HL-60 (cell line): ENCODE results near the gene AK5.

Experiments
- DNase-seq, 2 experiments: peaks; one replicate each; pipeline ENCODE4 v3.0.0-alpha.2; 2010 to 2020; ENCODE audit warnings: low read depth in 1 of 2, low spot score in 1 of 2
- H3K27ac ChIP-seq: fragments of 250-450 bp; sonication (Bioruptor Pico); replicated peaks from 2 replicates; pipeline ENCODE4 v1.5.1; 2020; ENCODE audit warnings: mild to moderate bottlenecking, moderate library complexity
- H3K27me3 ChIP-seq: fragments of 250-450 bp; sonication (Bioruptor Pico); 2 replicates; pipeline ENCODE4 v1.5.1; 2021; ENCODE audit warnings: mild to moderate bottlenecking, moderate library complexity; ENCODE audit not compliant: insufficient read depth, poor library complexity, severe bottlenecking
- H3K4me3 ChIP-seq: replicated peaks from 2 replicates; pipeline ENCODE4 v1.5.1; 2011; ENCODE audit warnings: mild to moderate bottlenecking, control low read depth, low read length; ENCODE audit not compliant: insufficient read depth
- CTCF ChIP-seq: IDR thresholded peaks from one replicate; pipeline ENCODE4 v1.5.1; 2011; ENCODE audit warnings: low read length, control low read depth, inconsistent platforms; ENCODE audit not compliant: insufficient read depth
- GABPA ChIP-seq: IDR thresholded peaks from 2 replicates; pipeline ENCODE4 v1.6.1; 2012; ENCODE audit warnings: low read depth
- POLR2AphosphoS5 ChIP-seq: IDR thresholded peaks from 2 replicates; pipeline ENCODE4 v1.6.1; 2012; ENCODE audit warnings: low read depth
- REST ChIP-seq: IDR thresholded peaks from 2 replicates; pipeline ENCODE4 v1.6.1; 2012; ENCODE audit warnings: low read depth; ENCODE audit not compliant: insufficient replicate concordance
- SPI1 ChIP-seq: IDR thresholded peaks from 2 replicates; pipeline ENCODE4 v1.6.1; 2012; ENCODE audit warnings: low read depth, mild to moderate bottlenecking, borderline replicate concordance

Gene AK5

GRCh38 chr1:77356136-77356535 is 74.3 kb downstream of the AK5 start:
- Histone ChIP-seq H3K27ac (no peak overlapping the region), H3K27me3 (no peaks in the 10 kb centered on the region), H3K4me3 (no peak overlapping the region)
- TF ChIP-seq POLR2AphosphoS5 (no peak), GABPA (no peak), REST (no peak), SPI1 (no peak), CTCF (no peak)
- no peak for DNase-seq

GRCh38 chr1:77360256-77360655 is 78.4 kb downstream of the AK5 start:
- DNase-seq = no peak
- Histone ChIP-seq H3K4me3 (no peak overlapping the region), H3K27ac (no peak overlapping the region), H3K27me3 (no peaks in the 10 kb centered on the region)
- TF ChIP-seq REST (no peak), GABPA (no peak), CTCF (no peak), POLR2AphosphoS5 (no peak), SPI1 (no peak)

- DNase-seq = no peak
- TF ChIP-seq REST (no peak), SPI1 (no peak), GABPA (no peak), POLR2AphosphoS5 (no peak), CTCF (no peak)
- H3K27ac ChIP-seq = no peak overlapping the region
- no peak overlapping the region for H3K4me3 ChIP-seq
- no peaks in the 10 kb centered on the region for H3K27me3 ChIP-seq
Observed at GRCh38 chr1:77361621-77362020, 79.8 kb downstream of the AK5 start.
